Testis (tissue), 3 donors: ENCODE data around the gene NCCRP1. TPM values are rescaled to one million over a fixed set of nuclear protein-coding genes. Genes with fewer than 3 reads are reported as not detected.

Source experiments
- DNase-seq: peaks from one replicate; pipeline ENCODE4 v3.0.0-alpha.2; 2019
- H3K27ac ChIP-seq, 2 donors: fragments of 200-600 bp; sonication (generic); one replicate each; pipeline ENCODE4 v1.5.1; 2019
- H3K27me3 ChIP-seq: fragments of 200-600 bp; sonication (generic); one replicate; pipeline ENCODE4 v1.5.1; 2019
- H3K36me3 ChIP-seq: fragments of 200-600 bp; sonication (generic); one replicate; pipeline ENCODE4 v1.5.1; 2017; ENCODE audit warnings: low read depth; ENCODE audit errors: missing control alignments
- H3K4me1 ChIP-seq: fragments of 200-600 bp; sonication (generic); one replicate; pipeline ENCODE4 v1.5.1; 2019
- H3K4me3 ChIP-seq, 2 donors: fragments of 200-600 bp; sonication (generic); one replicate each; pipeline ENCODE4 v1.5.1; 2017 to 2019
- H3K9me3 ChIP-seq: fragments of 200-600 bp; sonication (generic); one replicate; pipeline ENCODE4 v1.5.1; 2017
- POLR2A ChIP-seq: fragments of 450-650 bp; IDR thresholded peaks from one replicate; pipeline ENCODE4 v1.6.1; 2017; ENCODE audit warnings: antibody characterized with exemption, mild to moderate bottlenecking, moderate library complexity
- WGBS, 2 donors: methylation state at CpG; one replicate each; pipeline ENCODE4 v1.1.5; 2018; 5-methylcytosine and 5-hydroxymethylcytosine counted together
- intact Hi-C: fragments of 100-400 bp; cut with DNase I; formaldehyde crosslinking; loops from one replicate; pipeline ENCODE4 v1.15.1; 2023; ENCODE audit warnings: low total_unique reads
- polyA plus RNA-seq: library from polyadenylated mRNA; stranded (reverse); fragments of 350-450 nt; fragmentation: Illumina TruSeq; extraction: RNeasy Lipid Tissue Mini Kit (QIAGEN cat#74804); gene quantifications from one replicate; pipeline ENCODE4 v1.2.3, GENCODE V29; 2014; ENCODE audit warnings: low read depth, low replicate concordance; ENCODE audit not compliant: insufficient read depth
- total RNA-seq, 2 donors: library from RNA; depleted of rRNA; stranded (reverse); fragments of >200 nt; gene quantifications; one replicate each; pipeline ENCODE4 v1.2.3, GENCODE V29; 2016
- TF ChIP-seq, protein P1 (sequence below), 3 experiments: fragments of 450-650 bp in 2 of 3; fragments of 200-600 bp in 1 of 3; sonication (generic) in 1 of 3; IDR thresholded peaks; one replicate each; pipeline ENCODE4 v1.5.1; 2016 to 2019; ENCODE audit warnings: antibody characterized with exemption in 3 of 3, mild to moderate bottlenecking in 2 of 3, moderate library complexity in 1 of 3

The NCCRP1 gene
- total and polyA plus RNA-seq, 3 donors from 2014 or later = 0.73 to 1.3 (median 1.1) TPM

DNA sequence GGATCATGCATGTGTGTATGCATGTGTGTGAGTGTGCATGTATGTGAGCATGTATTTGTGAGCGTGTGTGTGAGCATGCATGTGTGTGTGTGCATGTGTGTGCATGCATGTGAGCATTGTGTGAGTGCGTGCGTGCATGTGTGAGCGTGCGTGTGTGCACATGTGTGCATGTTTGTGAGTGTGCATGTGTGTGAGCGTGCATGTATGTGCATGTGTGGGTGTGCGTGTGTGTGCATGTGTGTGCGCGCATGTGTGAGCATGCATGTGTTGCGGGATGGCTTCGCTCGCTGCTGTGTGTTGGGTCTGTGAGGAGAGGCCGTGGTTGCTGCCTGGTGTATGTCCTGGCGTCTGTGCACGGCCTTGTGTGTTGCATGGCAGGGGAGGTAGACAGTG is 38.8 kb upstream of the NCCRP1 start:
- TF ChIP-seq, protein P1, sequence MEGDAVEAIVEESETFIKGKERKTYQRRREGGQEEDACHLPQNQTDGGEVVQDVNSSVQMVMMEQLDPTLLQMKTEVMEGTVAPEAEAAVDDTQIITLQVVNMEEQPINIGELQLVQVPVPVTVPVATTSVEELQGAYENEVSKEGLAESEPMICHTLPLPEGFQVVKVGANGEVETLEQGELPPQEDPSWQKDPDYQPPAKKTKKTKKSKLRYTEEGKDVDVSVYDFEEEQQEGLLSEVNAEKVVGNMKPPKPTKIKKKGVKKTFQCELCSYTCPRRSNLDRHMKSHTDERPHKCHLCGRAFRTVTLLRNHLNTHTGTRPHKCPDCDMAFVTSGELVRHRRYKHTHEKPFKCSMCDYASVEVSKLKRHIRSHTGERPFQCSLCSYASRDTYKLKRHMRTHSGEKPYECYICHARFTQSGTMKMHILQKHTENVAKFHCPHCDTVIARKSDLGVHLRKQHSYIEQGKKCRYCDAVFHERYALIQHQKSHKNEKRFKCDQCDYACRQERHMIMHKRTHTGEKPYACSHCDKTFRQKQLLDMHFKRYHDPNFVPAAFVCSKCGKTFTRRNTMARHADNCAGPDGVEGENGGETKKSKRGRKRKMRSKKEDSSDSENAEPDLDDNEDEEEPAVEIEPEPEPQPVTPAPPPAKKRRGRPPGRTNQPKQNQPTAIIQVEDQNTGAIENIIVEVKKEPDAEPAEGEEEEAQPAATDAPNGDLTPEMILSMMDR (IDR thresholded peaks at IDR 0.05) = no peak
- TF ChIP-seq POLR2A = no peak
- Histone ChIP-seq H3K9me3 (no peaks in the 10 kb centered on the region), H3K4me1 (peaks cover 29% of the 10 kb centered on the region), H3K27me3 (no peaks in the 10 kb centered on the region), H3K27ac (no peak overlapping the region), H3K36me3 (no peaks in the 10 kb centered on the region), H3K4me3 (no peak overlapping the region)
- intact Hi-C loops = no loop called here
- DNase-seq = no peak
- WGBS, 2 donors = 86 to 92% methylated on average over 9 to 15 of the region's 15 CpGs

DNA sequence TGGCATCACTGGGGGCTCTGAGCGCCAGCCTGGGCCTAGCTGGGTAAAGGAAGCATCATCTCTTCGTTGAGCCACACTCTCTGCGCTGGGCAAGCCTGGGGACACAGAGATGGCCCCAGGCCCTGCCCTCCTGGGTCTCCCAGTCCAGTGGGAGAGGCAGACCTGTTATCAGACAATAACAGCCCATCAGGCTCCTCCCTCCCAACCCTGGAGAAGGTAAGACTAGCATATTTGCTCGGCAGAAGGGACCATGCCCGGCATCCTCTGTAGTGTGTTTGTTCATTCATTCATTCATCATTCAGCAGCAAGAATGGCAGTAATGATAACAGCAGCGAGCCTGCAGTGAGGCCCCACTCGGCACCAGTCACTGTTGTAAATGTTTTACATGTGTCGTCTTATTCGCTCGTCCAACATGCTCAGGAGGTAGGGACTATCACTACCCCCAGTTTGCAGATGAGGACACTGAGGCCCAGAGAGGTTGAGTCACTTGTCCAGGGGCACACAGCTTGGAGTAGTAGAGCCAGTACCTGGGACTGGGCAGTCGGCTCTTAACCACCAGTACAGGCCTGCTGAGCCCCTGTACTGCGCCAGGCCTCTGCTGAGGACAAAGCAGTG is 38.0 kb upstream of the NCCRP1 start:
- DNase-seq = no peak
- H3K4me3 ChIP-seq = no peak overlapping the region
- 85 to 89% methylated on average over 10 to 12 of the region's 12 CpGs for WGBS, 2 donors
- no peak overlapping the region for H3K27ac ChIP-seq
- H3K4me1 ChIP-seq = peaks cover 29% of the 10 kb centered on the region
- intact Hi-C loops = no loop called here
- H3K36me3 ChIP-seq = no peaks in the 10 kb centered on the region
- TF ChIP-seq, protein P1 (IDR thresholded peaks at IDR 0.05) = no peak
- TF ChIP-seq POLR2A = no peak
- H3K9me3 ChIP-seq = no peaks in the 10 kb centered on the region
- H3K27me3 ChIP-seq = no peaks in the 10 kb centered on the region

DNA sequence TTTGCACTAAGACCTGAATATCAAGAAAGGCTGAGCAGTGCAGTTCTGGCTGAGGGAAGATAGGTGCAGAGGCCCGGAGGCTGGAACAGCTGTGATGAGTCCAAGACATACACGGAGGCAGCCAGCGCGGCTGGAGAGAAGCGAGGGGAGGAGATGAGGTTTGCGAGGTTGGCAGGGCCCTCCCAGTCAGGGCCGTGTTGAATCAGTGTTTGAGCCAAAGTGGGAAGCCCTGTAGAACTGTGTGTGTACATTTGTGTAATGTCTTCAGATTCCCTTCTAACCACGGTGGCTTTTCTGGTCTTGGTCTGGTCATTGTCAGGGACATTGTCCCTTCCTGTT is 36.3 kb upstream of the NCCRP1 start:
- intact Hi-C loops = no loop called here
- Histone ChIP-seq H3K4me1 (peaks cover 29% of the 10 kb centered on the region), H3K36me3 (no peaks in the 10 kb centered on the region), H3K4me3 (no peak overlapping the region), H3K27me3 (no peaks in the 10 kb centered on the region), H3K9me3 (no peaks in the 10 kb centered on the region), H3K27ac (no peak overlapping the region)
- TF ChIP-seq, protein P1 (IDR thresholded peaks at IDR 0.05) = no peak
- no peak for TF ChIP-seq POLR2A
- peak; percentile 76 for DNase-seq
- 41 to 42% methylated on average over 8 of the region's 8 CpGs for WGBS, 2 donors

DNA sequence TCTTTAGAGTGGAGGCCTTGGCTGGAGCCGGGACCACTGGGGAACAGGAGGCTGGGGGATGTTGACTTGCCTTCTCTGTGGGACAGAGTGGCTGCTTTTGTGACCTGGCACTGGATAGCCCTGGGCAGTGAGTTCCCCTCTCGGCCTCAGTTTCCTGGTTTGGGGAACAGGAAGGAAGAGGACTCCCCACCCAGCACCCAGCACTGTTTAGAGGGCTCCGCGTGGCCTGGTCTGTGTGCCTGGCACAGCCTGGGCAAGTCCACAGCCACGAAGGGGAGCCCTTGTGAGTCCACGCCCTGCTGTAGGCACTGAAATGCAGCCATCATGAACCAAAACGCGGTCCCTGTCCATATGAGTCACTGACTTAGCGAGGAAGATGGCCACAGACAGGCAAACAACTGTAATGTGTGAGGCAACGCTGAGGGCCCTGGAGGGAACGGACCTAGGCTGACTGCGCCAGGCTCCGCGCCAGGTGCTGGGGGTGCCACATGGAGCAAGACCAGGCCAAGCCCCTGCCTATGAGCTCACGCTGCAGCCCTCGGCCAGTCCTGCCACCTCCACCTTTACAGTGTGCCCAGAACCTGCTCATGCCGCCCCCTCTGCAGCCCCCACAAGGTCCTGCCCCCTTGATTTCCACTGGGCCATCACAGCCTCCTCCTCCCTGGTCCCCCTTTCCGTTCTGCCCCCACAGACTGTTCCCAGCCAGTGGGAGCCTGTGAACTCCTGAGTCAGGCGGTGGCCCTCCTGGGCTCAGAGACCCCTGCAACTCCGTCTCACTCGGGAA is 35.7 kb upstream of the NCCRP1 start:
- no peak for DNase-seq
- intact Hi-C loops = no loop called here
- Histone ChIP-seq H3K36me3 (no peaks in the 10 kb centered on the region), H3K9me3 (no peaks in the 10 kb centered on the region), H3K27me3 (no peaks in the 10 kb centered on the region), H3K4me3 (no peak overlapping the region), H3K27ac (no peak overlapping the region), H3K4me1 (peaks cover 29% of the 10 kb centered on the region)
- TF ChIP-seq, protein P1 (IDR thresholded peaks at IDR 0.05) = no peak
- TF ChIP-seq POLR2A = no peak
- WGBS, 2 donors = 90 to 91% methylated on average over 9 to 21 of the region's 21 CpGs
